HG03280 (cell line): ENCODE data around the gene RANBP9.
A peak's percentile ranks its signal among the peaks of the same experiment; 100 is the strongest.

Experiments
- ATAC-seq: cut with Tn5 transposase; IDR thresholded peaks from one replicate; pipeline ENCODE4 v1.9.1; 2021; ENCODE audit warnings: mild to moderate bottlenecking, moderate library complexity; ENCODE audit not compliant: unreplicated experiment

RANBP9 gene

GRCh38 chr6:13711733-13712598 is at the start of gene RANBP9:
Gene RANBP9, minus strand, starts transcription at chr6:13711835. Its CDS starts 330 bp downstream, at chr6:13711505.
- peak; percentile 78 for ATAC-seq

GRCh38 chr6:13760307-13761304 is 49.0 kb upstream of the RANBP9 start:
- ATAC-seq = no peak

- no peak for ATAC-seq
These were observed 47.4 kb upstream of the RANBP9 start for GRCh38 chr6:13759025-13759424.

- no peak for ATAC-seq
These were observed 43.0 kb upstream of the RANBP9 start for GRCh38 chr6:13754644-13755043.

- no peak for ATAC-seq
These were observed 32.1 kb upstream of the RANBP9 start for GRCh38 chr6:13743736-13744127.

GRCh38 chr6:13742961-13743735 is 31.5 kb upstream of the RANBP9 start:
- no peak for ATAC-seq

GRCh38 chr6:13741365-13741764 is 29.7 kb upstream of the RANBP9 start:
- no peak for ATAC-seq

GRCh38 chr6:13735031-13735430 is 23.4 kb upstream of the RANBP9 start:
- ATAC-seq = no peak

GRCh38 chr6:13733178-13733887 is 21.7 kb upstream of the RANBP9 start:
- no peak for ATAC-seq

GRCh38 chr6:13730704-13731103 is 19.1 kb upstream of the RANBP9 start:
- ATAC-seq = no peak

GRCh38 chr6:13729891-13730290 is 18.3 kb upstream of the RANBP9 start:
- no peak for ATAC-seq

GRCh38 chr6:13725570-13725969 is 13.9 kb upstream of the RANBP9 start:
- ATAC-seq = no peak

GRCh38 chr6:13725052-13725451 is 13.4 kb upstream of the RANBP9 start:
- no peak for ATAC-seq

- ATAC-seq = no peak
These were observed 12.5 kb upstream of the RANBP9 start for GRCh38 chr6:13724182-13724581.

- ATAC-seq = no peak
These were observed 11.2 kb upstream of the RANBP9 start for GRCh38 chr6:13722880-13723279.

GRCh38 chr6:13718123-13718458 is 6.5 kb upstream of the RANBP9 start:
- no peak for ATAC-seq

- ATAC-seq = no peak
These were observed 5.3 kb upstream of the RANBP9 start for GRCh38 chr6:13716955-13717295.

- no peak for ATAC-seq
These were observed 4.8 kb upstream of the RANBP9 start for GRCh38 chr6:13716225-13716954.

GRCh38 chr6:13715444-13715883 is 3.8 kb upstream of the RANBP9 start:
- no peak for ATAC-seq

- no peak for ATAC-seq
These were observed 914 bp upstream of the RANBP9 start for GRCh38 chr6:13712599-13712898.
